ENCODE measurements around the gene LLGL2. TPM values are rescaled to one million over a fixed set of nuclear protein-coding genes. Genes with fewer than 3 reads are reported as not detected.

LLGL2 gene
- total and polyA plus RNA-seq, 10 of the 15 experiments (the other 5 are each of a cell fraction or from before 2014, with no cell fraction given) = 0.21 to 9.9 (median 4.5) TPM

- TF ChIP-seq ZNF622 (IDR thresholded peaks at IDR 0.05) (no peak), IKZF2 (IDR thresholded peaks at IDR 0.05) (peak; percentile 28 to 43; a peak in 1 of 4 replicates), IRF5 (IDR thresholded peaks at IDR 0.05; ENCODE audit: borderline replicate concordance) (no peak)
Observed at GRCh38 chr17:75535119-75535537, 9.6 kb downstream of the LLGL2 start (continued).

- no peaks in the 10 kb centered on the region for H3K27me3 ChIP-seq (replicated peaks in 1 of 2; ENCODE audit: control insufficient read depth in 2 of 2, insufficient read depth in 2 of 2, low read length in 1 of 2)
- intact Hi-C loops (cut with micrococcal nuclease; ENCODE audit: unreplicated experiment) (no loop called here), in situ Hi-C loops (cut with MboI) (no loop called here)
- no peak overlapping the region for H3K9ac ChIP-seq (ENCODE audit: control insufficient read depth, insufficient read depth, low read length)
- 73% methylated on average over 8 of the region's 8 CpGs for WGBS (ENCODE audit: insufficient coverage, insufficient replicate concordance, low lambda C conversion rate, missing lambda C conversion rate)
- no peak overlapping the region for H3K27ac ChIP-seq (ENCODE audit: control insufficient read depth, insufficient read depth)
- no peaks in the 10 kb centered on the region for H3K36me3 ChIP-seq (ENCODE audit: control insufficient read depth in 2 of 2, insufficient read depth in 2 of 2, low read length in 1 of 2)
- ATAC-seq = no peak
- ChIA-PET SMC1A (ENCODE audit: uncharacterized antibody, unreplicated experiment) (interaction anchor here (1.1 to 1.5 kb wide), 4 partner anchors 10 to 50 kb away, joined by 3 to 4 read pairs (median 3); no protein-coding TSS in a partner anchor), RAD21 (ENCODE audit: unreplicated experiment) (no interaction called here), CTCF (no interaction called here), POLR2A (interaction anchor here (0.7 to 1.3 kb wide), 3 partner anchors 9 to 227 kb away, joined by 3 read pairs; no protein-coding TSS in a partner anchor)
- H2AFZ ChIP-seq (ENCODE audit: control insufficient read depth, low read depth, low read length) = no peak overlapping the region
- no peaks in the 10 kb centered on the region for H3K9me3 ChIP-seq (replicated peaks; ENCODE audit: control insufficient read depth, insufficient read depth, low read length)
- H3K4me2 ChIP-seq (ENCODE audit: control insufficient read depth, insufficient read depth) = peak overlapping the region; percentile 59; the same call in 1 of the 2 replicates
- H4K20me1 ChIP-seq (ENCODE audit: control insufficient read depth, insufficient read depth) = no peaks in the 10 kb centered on the region
- no peak for TF ChIP-seq TCF3 (IDR thresholded peaks at IDR 0.05; ENCODE audit: borderline replicate concordance, insufficient read depth, low read depth, low read length)
- no peak for TF ChIP-seq WRNIP1 (IDR thresholded peaks at IDR 0.05; ENCODE audit: borderline replicate concordance, low read depth, low read length)
- TF ChIP-seq ZBTB11 (CRISPR knock-in tag; IDR thresholded peaks at IDR 0.05) = no peak
- TF ChIP-seq GABPA (IDR thresholded peaks at IDR 0.05; ENCODE audit: low read depth) = no peak
- no peak for TF ChIP-seq ESRRA (IDR thresholded peaks at IDR 0.05; ENCODE audit: low read length)
- TF ChIP-seq ATF7 (IDR thresholded peaks at IDR 0.05; ENCODE audit: low read depth) = no peak
- TF ChIP-seq ZNF217 (IDR thresholded peaks at IDR 0.05) = no peak
- no peak for TF ChIP-seq CHD2 (IDR thresholded peaks at IDR 0.05; ENCODE audit: borderline replicate concordance, low read depth, low read length)
- no peak for TF ChIP-seq BHLHE40 (IDR thresholded peaks at IDR 0.05; ENCODE audit: borderline replicate concordance in 1 of 2, low read depth in 2 of 2, low read length in 1 of 2)
- no peak for TF ChIP-seq E4F1 (IDR thresholded peaks at IDR 0.05; ENCODE audit: borderline replicate concordance, partially characterized antibody)
- H3K79me2 ChIP-seq (ENCODE audit: control insufficient read depth, insufficient read depth, low read length) = no peaks in the 10 kb centered on the region
- no peak for DNase-seq (ENCODE audit: low read depth, low spot score)
- H3K4me3 ChIP-seq = no peak overlapping the region
- peaks cover 11% of the 10 kb centered on the region for H3K4me1 ChIP-seq (ENCODE audit: control insufficient read depth, insufficient read depth, low read length)
- BruUV-seq (replicated peaks) = no TSS peak
- FAIRE-seq = no peak
Observed at GRCh38 chr17:75535871-75536270, 10.4 kb downstream of the LLGL2 start.
